Sigmoid colon (tissue), 7 donors: ENCODE measurements around the gene CPEB3. TPM values are rescaled to one million over a fixed set of nuclear protein-coding genes. Genes with fewer than 3 reads are reported as not detected.

ENCODE experiments used
- DNase-seq: peaks from one replicate; pipeline ENCODE4 v3.0.0-alpha.2; 2019
- H3K27ac ChIP-seq, 4 donors: fragments of 200-600 bp; sonication (generic); one replicate each; pipeline ENCODE4 v1.5.1; 2016 to 2019; ENCODE audit warnings: mild to moderate bottlenecking in 1 of 4
- H3K27me3 ChIP-seq, 3 donors: fragments of 200-600 bp; sonication (generic); one replicate each; pipeline ENCODE4 v1.5.1; 2019; ENCODE audit warnings: mild to moderate bottlenecking in 1 of 3
- H3K36me3 ChIP-seq, 4 donors: fragments of 200-600 bp; sonication (generic); one replicate each; pipeline ENCODE4 v1.5.1; 2016 to 2019
- H3K4me1 ChIP-seq, 4 donors: fragments of 200-600 bp; sonication (generic); one replicate each; pipeline ENCODE4 v1.5.1; 2017 to 2019
- H3K4me3 ChIP-seq, 4 donors: fragments of 200-600 bp; sonication (generic); one replicate each; pipeline ENCODE4 v1.5.1; 2017 to 2019; ENCODE audit warnings: mild to moderate bottlenecking in 2 of 4, moderate library complexity in 1 of 4
- H3K9me3 ChIP-seq, 4 donors: fragments of 200-600 bp in 3 of 4; sonication (generic) in 3 of 4; one replicate each; pipeline versions ENCODE4 v1.5.1 to v1.6.1; 2013 to 2019
- EP300 ChIP-seq, 4 donors: sonication (generic); formaldehyde crosslinking; IDR thresholded peaks; one replicate each; pipeline ENCODE4 v1.6.1; 2017; ENCODE audit warnings: antibody characterized with exemption in 4 of 4
- POLR2A ChIP-seq, 2 donors: fragments of 450-650 bp; IDR thresholded peaks; one replicate each; pipeline ENCODE4 v1.6.1; 2016; ENCODE audit warnings: antibody characterized with exemption in 2 of 2, mild to moderate bottlenecking in 2 of 2, moderate library complexity in 2 of 2
- POLR2AphosphoS5 ChIP-seq, 4 donors: sonication (generic); formaldehyde crosslinking; IDR thresholded peaks; one replicate each; pipeline ENCODE4 v1.6.1; 2017; ENCODE audit warnings: antibody characterized with exemption in 4 of 4
- WGBS, 2 donors: extraction: QIAGEN DNeasy Blood & Tissue Kit; methylation state at CpG; one replicate each; pipeline ENCODE4 v1.1.7; 2013; 5-methylcytosine and 5-hydroxymethylcytosine counted together
- intact Hi-C: fragments of 100-400 bp; cut with DNase I; formaldehyde crosslinking; loops from one replicate; pipeline ENCODE4 v1.15.1; 2023
- polyA plus RNA-seq, 3 donors: library from polyadenylated mRNA; stranded (reverse); fragments of 200-250 nt; gene quantifications; one replicate each; pipeline ENCODE4 v1.2.3, GENCODE V29; 2013
- total RNA-seq, 4 donors: library from RNA; depleted of rRNA; stranded (reverse); fragments of >200 nt; gene quantifications; one replicate each; pipeline ENCODE4 v1.1.0, GENCODE V29; 2016
- TF ChIP-seq, protein P1 (sequence below), 4 experiments: fragments of 450-650 bp in 3 of 4; fragments of 200-600 bp in 1 of 4; IDR thresholded peaks; one replicate each; pipeline ENCODE4 v1.5.1; 2016 to 2019; ENCODE audit warnings: antibody characterized with exemption in 4 of 4, mild to moderate bottlenecking in 3 of 4, moderate library complexity in 2 of 4
- donor health status: healthy with polysubstance abuse.
- donor health status: Bipolar disorder and iron deficiency.
- donor health status: healthy.

The CPEB3 gene
- total and polyA plus RNA-seq, 7 donors = 1.6 to 7.7 (median 6.6) TPM

DNA sequence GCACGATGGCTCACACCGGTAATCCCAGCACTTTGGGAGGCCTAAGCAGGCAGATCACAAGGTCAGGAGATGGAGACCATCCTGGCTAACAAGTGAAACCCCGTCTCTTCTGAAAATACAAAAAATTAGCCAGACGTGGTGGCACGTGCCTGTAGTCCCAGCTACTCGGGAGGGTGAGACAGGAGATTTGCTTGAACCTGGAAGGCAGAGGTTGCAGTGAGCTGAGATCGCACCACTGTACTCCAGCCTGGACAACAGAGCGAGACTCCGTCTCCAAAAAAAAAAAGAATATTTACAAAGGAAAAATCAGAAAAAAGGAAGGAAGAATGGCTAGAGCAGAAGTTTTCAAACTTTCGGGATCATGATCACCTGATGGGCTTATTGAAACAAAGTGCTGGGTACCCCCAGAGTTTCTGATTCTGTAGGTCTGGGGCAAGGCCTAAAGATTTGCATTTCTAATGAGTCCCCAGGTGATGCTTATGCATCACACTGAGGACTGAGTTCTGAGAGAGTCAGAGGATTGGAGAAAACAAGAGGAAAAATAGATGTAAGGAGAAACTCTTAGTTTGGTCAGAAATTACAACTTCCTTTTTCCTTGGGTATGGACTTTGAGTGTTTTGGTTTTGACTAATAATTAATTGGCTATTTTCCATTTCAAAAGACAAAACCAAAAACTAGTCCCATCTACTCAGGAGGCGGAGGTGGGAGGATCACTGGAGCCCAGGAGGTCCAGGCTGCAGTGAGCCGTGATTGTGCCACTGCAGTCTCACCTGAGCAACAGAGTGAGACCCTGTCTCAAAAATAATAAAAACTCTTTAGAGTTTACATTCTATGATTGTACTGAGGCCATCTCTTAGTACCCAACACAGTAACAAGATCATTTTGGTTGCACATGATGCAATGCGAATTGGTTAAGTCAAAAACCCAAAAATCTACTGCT is 14.5 kb upstream of the CPEB3 start:
- Histone ChIP-seq H3K4me3 (no peak overlapping the region), H3K4me1 (peaks cover 0 to 9% (median 0%) of the 10 kb centered on the region in 4 donors), H3K27ac (no peak overlapping the region), H3K9me3 (no peaks in the 10 kb centered on the region), H3K27me3 (no peaks in the 10 kb centered on the region), H3K36me3 (no peaks in the 10 kb centered on the region)
- intact Hi-C loops = no loop called here
- DNase-seq = no peak
- TF ChIP-seq EP300 (IDR thresholded peaks at IDR 0.05) = no peak
- no peak for TF ChIP-seq POLR2AphosphoS5 (IDR thresholded peaks at IDR 0.05)
- no peak for TF ChIP-seq POLR2A (IDR thresholded peaks at IDR 0.05)
- TF ChIP-seq, protein P1, sequence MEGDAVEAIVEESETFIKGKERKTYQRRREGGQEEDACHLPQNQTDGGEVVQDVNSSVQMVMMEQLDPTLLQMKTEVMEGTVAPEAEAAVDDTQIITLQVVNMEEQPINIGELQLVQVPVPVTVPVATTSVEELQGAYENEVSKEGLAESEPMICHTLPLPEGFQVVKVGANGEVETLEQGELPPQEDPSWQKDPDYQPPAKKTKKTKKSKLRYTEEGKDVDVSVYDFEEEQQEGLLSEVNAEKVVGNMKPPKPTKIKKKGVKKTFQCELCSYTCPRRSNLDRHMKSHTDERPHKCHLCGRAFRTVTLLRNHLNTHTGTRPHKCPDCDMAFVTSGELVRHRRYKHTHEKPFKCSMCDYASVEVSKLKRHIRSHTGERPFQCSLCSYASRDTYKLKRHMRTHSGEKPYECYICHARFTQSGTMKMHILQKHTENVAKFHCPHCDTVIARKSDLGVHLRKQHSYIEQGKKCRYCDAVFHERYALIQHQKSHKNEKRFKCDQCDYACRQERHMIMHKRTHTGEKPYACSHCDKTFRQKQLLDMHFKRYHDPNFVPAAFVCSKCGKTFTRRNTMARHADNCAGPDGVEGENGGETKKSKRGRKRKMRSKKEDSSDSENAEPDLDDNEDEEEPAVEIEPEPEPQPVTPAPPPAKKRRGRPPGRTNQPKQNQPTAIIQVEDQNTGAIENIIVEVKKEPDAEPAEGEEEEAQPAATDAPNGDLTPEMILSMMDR (IDR thresholded peaks at IDR 0.05) = no peak
- 94 to 96% methylated on average over 13 of the region's 13 CpGs for WGBS, 2 donors

GRCh38 chr10:92304061-92304460 is 13.2 kb upstream of the CPEB3 start:
- Histone ChIP-seq H3K36me3 (no peaks in the 10 kb centered on the region), H3K4me1 (peaks cover 0 to 9% (median 0%) of the 10 kb centered on the region in 4 donors), H3K27me3 (no peaks in the 10 kb centered on the region), H3K27ac (no peak overlapping the region), H3K4me3 (no peak overlapping the region), H3K9me3 (no peaks in the 10 kb centered on the region)
- 97 to 99% methylated on average over 1 of the region's 1 CpG for WGBS, 2 donors
- no peak for DNase-seq
- intact Hi-C loops = no loop called here
- TF ChIP-seq POLR2A (IDR thresholded peaks at IDR 0.05) = no peak
- no peak for TF ChIP-seq EP300 (IDR thresholded peaks at IDR 0.05)
- TF ChIP-seq, protein P1 (IDR thresholded peaks at IDR 0.05) = no peak
- no peak for TF ChIP-seq POLR2AphosphoS5 (IDR thresholded peaks at IDR 0.05)

DNA sequence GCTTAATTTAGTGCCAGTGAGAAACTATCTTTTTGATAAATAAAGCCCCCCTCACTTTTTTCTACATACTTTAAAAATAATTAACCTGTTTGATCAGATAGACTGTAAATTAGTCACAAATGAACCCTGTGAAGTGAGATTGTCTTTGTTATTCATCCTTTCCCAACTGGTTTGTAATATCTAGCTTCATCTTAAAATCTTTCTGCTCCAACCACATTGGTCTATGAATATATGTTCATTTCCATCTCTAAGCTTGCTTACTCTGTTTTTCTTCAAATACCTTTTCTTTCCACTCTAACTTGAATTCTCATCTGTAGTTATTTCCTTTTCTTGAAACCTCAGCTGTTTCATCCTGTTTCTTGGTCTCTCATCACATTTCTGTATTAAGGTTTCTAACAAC is 12.2 kb upstream of the CPEB3 start:
- no peak overlapping the region for H3K4me3 ChIP-seq
- H3K36me3 ChIP-seq = no peaks in the 10 kb centered on the region
- intact Hi-C loops = no loop called here
- H3K4me1 ChIP-seq = peaks cover 0 to 12% (median 0%) of the 10 kb centered on the region in 4 donors
- TF ChIP-seq EP300 (IDR thresholded peaks at IDR 0.05) (no peak), POLR2AphosphoS5 (IDR thresholded peaks at IDR 0.05) (no peak), POLR2A (IDR thresholded peaks at IDR 0.05) (no peak)
- TF ChIP-seq, protein P1 (IDR thresholded peaks at IDR 0.05) = no peak
- no peaks in the 10 kb centered on the region for H3K27me3 ChIP-seq
- H3K9me3 ChIP-seq = no peaks in the 10 kb centered on the region
- no peak for DNase-seq
- H3K27ac ChIP-seq = no peak overlapping the region

- H3K36me3 ChIP-seq = peaks cover 0 to 4% (median 0%) of the 10 kb centered on the region in 4 donors
- no peaks in the 10 kb centered on the region for H3K27me3 ChIP-seq
- no peak overlapping the region for H3K27ac ChIP-seq
- TF ChIP-seq POLR2AphosphoS5 (IDR thresholded peaks at IDR 0.05) (no peak), EP300 (IDR thresholded peaks at IDR 0.05) (no peak), POLR2A (IDR thresholded peaks at IDR 0.05) (no peak)
- TF ChIP-seq, protein P1 (IDR thresholded peaks at IDR 0.05) = no peak
- intact Hi-C loops = no loop called here
- 93 to 95% methylated on average over 6 of the region's 6 CpGs for WGBS, 2 donors
- no peaks in the 10 kb centered on the region for H3K9me3 ChIP-seq
- no peak overlapping the region for H3K4me3 ChIP-seq
- DNase-seq = no peak
- H3K4me1 ChIP-seq = peaks cover 0 to 6% (median 2%) of the 10 kb centered on the region in 4 donors
Observed at GRCh38 chr10:92298487-92298886, 7.6 kb upstream of the CPEB3 start.
